ENCODE results near the gene ZMYND15. TPM values are rescaled to one million over a fixed set of nuclear protein-coding genes. Genes with fewer than 3 reads are reported as not detected.

ZMYND15 gene
- total and polyA plus RNA-seq, 2 of the 13 experiments (the other 11 are each of a cell fraction or from before 2014, with no cell fraction given), result 0.24 to 2.7 TPM

GRCh38 chr17:4759776-4760236 lies 20.2 kb downstream of the ZMYND15 start (continued):
- no peak for TF ChIP-seq BCLAF1 (IDR thresholded peaks at IDR 0.05)
- peak; percentile 92 for TF ChIP-seq IKZF5 (CRISPR knock-in tag; IDR thresholded peaks at IDR 0.05)
- TF ChIP-seq PCBP1 (IDR thresholded peaks at IDR 0.05; ENCODE audit: borderline replicate concordance, low read depth, low read length), result no peak
- TF ChIP-seq RAD21 (CRISPR knock-in tag; IDR thresholded peaks at IDR 0.05), result no peak; the same call in 1 of the 2 replicates
- TF ChIP-seq FOXK1 (CRISPR knock-in tag; IDR thresholded peaks at IDR 0.05; ENCODE audit: borderline replicate concordance, low read depth), result peak; percentile 75
- no peak for TF ChIP-seq YY1 (IDR thresholded peaks at IDR 0.05; ENCODE audit: insufficient read depth, insufficient replicate concordance, low read depth, low read length)
- no peak for TF ChIP-seq NFKB2 (CRISPR knock-in tag; IDR thresholded peaks at IDR 0.05; ENCODE audit: borderline replicate concordance)
- no peak for TF ChIP-seq KDM1A (CRISPR knock-in tag; IDR thresholded peaks at IDR 0.05)
- peak; percentile 64; the same call in 1 of the 2 replicates for TF ChIP-seq ZNF615 (CRISPR knock-in tag; IDR thresholded peaks at IDR 0.05; ENCODE audit: borderline replicate concordance)
- TF ChIP-seq KAT2B (IDR thresholded peaks at IDR 0.05; ENCODE audit: borderline replicate concordance, low read depth, low read length), result no peak
- TF ChIP-seq ZFX (CRISPR knock-in tag; IDR thresholded peaks at IDR 0.05; ENCODE audit: low read depth), result peak; percentile 47; the same call in 1 of the 2 replicates
- peak; percentile 51; the same call in 1 of the 2 replicates for TF ChIP-seq TRAFD1 (CRISPR knock-in tag; IDR thresholded peaks at IDR 0.05; ENCODE audit: borderline replicate concordance)
- no peak for TF ChIP-seq HMGA1 (CRISPR knock-in tag; conservative IDR thresholded peaks at IDR 0.05)
- TF ChIP-seq NKX3-1 (CRISPR knock-in tag; IDR thresholded peaks at IDR 0.05), result no peak
- no peak for TF ChIP-seq ZNF607 (CRISPR knock-in tag; IDR thresholded peaks at IDR 0.05; ENCODE audit: borderline replicate concordance)
- peak; percentile 66; the same call in 1 of the 2 replicates for TF ChIP-seq KDM3A (CRISPR knock-in tag; IDR thresholded peaks at IDR 0.05; ENCODE audit: low read depth)
- no peak; the same call in 1 of the 2 replicates for TF ChIP-seq HCFC1 (IDR thresholded peaks at IDR 0.05; ENCODE audit: low read depth, low read length)
- no peak for TF ChIP-seq ZNF326 (CRISPR knock-in tag; IDR thresholded peaks at IDR 0.05; ENCODE audit: borderline replicate concordance)
- peak; percentile 94 for TF ChIP-seq ATF2 (CRISPR knock-in tag; IDR thresholded peaks at IDR 0.05)
- no peak for TF ChIP-seq CHD4 (IDR thresholded peaks at IDR 0.05; ENCODE audit: borderline replicate concordance, low read length)
- no peak for TF ChIP-seq ZNF672 (CRISPR knock-in tag; IDR thresholded peaks at IDR 0.05)
- peak; percentile 96 for TF ChIP-seq GFI1 (CRISPR knock-in tag; IDR thresholded peaks at IDR 0.05; ENCODE audit: borderline replicate concordance)
- TF ChIP-seq FOXP1 (IDR thresholded peaks at IDR 0.05), result peak; percentile 90
- TF ChIP-seq FOXP1 (CRISPR knock-in tag; IDR thresholded peaks at IDR 0.05), result peak; percentile 95
- no peak for TF ChIP-seq RFX5 (IDR thresholded peaks at IDR 0.05; ENCODE audit: low read depth, low read length)
